OCI-LY1 (cell line): Measurements from ENCODE around the gene SMPD1.

Source experiments
- EZH2 ChIP-seq: fragments of 200-600 bp; sonication (generic), shearing (Covaris generic); IDR thresholded peaks from 2 replicates; pipeline ENCODE4 v1.8.0; 2017; ENCODE audit warnings: borderline replicate concordance, mixed run types, mild to moderate bottlenecking, antibody characterized with exemption, low read length, moderate library complexity, mixed read lengths
- TF ChIP-seq, protein P1 (sequence below): fragments of 200-600 bp; sonication (generic), shearing (Covaris generic); IDR thresholded peaks from 2 replicates; pipeline ENCODE4 v1.5.1; 2017; ENCODE audit warnings: mild to moderate bottlenecking, antibody characterized with exemption, low read length, moderate library complexity, mixed read lengths

DNA sequence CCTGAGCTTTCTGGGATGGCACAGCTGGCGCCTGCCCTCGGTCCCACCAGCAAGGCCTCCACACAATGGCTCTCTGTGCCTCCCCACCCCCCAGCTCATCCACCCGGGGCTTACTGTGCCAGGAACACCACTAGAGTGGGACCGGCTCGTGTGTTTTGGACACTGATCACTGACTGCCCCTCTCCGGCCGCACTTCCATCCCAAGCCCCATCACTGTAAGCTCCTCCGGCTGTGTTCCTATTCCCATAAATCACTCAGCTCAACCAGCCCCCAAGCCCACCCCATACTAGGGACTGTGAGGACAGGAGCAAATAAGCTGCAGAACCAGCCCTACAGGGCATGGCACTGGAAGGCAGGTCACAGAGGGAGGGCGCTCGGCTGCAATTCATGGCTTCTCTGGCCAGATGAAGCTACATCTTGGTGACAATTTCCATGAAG is 21.3 kb downstream of the SMPD1 start:
- TF ChIP-seq, protein P1, sequence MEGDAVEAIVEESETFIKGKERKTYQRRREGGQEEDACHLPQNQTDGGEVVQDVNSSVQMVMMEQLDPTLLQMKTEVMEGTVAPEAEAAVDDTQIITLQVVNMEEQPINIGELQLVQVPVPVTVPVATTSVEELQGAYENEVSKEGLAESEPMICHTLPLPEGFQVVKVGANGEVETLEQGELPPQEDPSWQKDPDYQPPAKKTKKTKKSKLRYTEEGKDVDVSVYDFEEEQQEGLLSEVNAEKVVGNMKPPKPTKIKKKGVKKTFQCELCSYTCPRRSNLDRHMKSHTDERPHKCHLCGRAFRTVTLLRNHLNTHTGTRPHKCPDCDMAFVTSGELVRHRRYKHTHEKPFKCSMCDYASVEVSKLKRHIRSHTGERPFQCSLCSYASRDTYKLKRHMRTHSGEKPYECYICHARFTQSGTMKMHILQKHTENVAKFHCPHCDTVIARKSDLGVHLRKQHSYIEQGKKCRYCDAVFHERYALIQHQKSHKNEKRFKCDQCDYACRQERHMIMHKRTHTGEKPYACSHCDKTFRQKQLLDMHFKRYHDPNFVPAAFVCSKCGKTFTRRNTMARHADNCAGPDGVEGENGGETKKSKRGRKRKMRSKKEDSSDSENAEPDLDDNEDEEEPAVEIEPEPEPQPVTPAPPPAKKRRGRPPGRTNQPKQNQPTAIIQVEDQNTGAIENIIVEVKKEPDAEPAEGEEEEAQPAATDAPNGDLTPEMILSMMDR, result no peak
- TF ChIP-seq EZH2, result no peak
